A549 (cell line): Measurements from ENCODE around the gene YPEL1. TPM values are rescaled to one million over a fixed set of nuclear protein-coding genes. Genes with fewer than 3 reads are reported as not detected.

Experiments used
- ATAC-seq, 2 experiments: fragments of 200-7000 bp in 1 of 2; fragments of >200 bp in 1 of 2; cut with Nextera tagmentation in 1 of 2; cut with Tn5 transposase in 1 of 2; 3 replicates each; pipeline versions ENCODE4 v1.8.0 to v1.9.1; 2018 to 2020; ENCODE audit warnings: mild to moderate bottlenecking in 1 of 2, moderate library complexity in 1 of 2
- CTCF ChIA-PET: fragments of 300-600 bp; sonication (Branson Sonifier 250); formaldehyde crosslinking; extraction: SDS; loops from one replicate; lab custom pipeline; 2021; ENCODE audit warnings: antibody characterized with exemption, inconsistent platforms; lab: Yijun Ruan, JAX
- POLR2A ChIA-PET: fragments of 350-600 bp; formaldehyde crosslinking; extraction: SDS; loops from one replicate; lab custom pipeline; 2021; ENCODE audit warnings: antibody characterized with exemption, inconsistent platforms; lab: Yijun Ruan, JAX
- DNase-seq, 2 experiments: peaks; one replicate each; pipeline versions ENCODE4 v3.0.0 to v3.0.0-alpha.2; 2011 to 2016; ENCODE audit warnings: low read depth in 1 of 2, low spot score in 1 of 2
- FAIRE-seq: peaks from 2 replicates; lab custom pipeline; 2011; peaks lifted over from hg19 to GRCh38; lab: Jason Lieb, UNC
- H3K27ac ChIP-seq, 2 experiments: fragments of >200 bp; sonication (Bioruptor Twin); formaldehyde crosslinking; 3 replicates each; pipeline ENCODE4 v1.5.1; 2016 to 2017
- H3K4me1 ChIP-seq: fragments of >200 bp; sonication (Bioruptor Twin); formaldehyde crosslinking; 3 replicates; pipeline ENCODE4 v1.6.1; 2016
- H3K4me2 ChIP-seq: fragments of >200 bp; sonication (Bioruptor Twin); formaldehyde crosslinking; 3 replicates; pipeline ENCODE4 v1.6.1; 2016
- H3K4me3 ChIP-seq: fragments of >200 bp; sonication (Bioruptor Twin); formaldehyde crosslinking; 3 replicates; pipeline ENCODE4 v1.5.1; 2016
- H3K9me3 ChIP-seq: fragments of >200 bp; sonication (Bioruptor Twin); formaldehyde crosslinking; 3 replicates; pipeline ENCODE4 v1.6.1; 2016
- ATOH8 ChIP-seq: fragments of 250-450 bp; sonication (Bioruptor Pico); IDR thresholded peaks from 2 replicates; pipeline ENCODE4 v1.5.0; 2020; ENCODE audit warnings: low read depth, mild to moderate bottlenecking, moderate library complexity
- CBX8 ChIP-seq: fragments of 200-600 bp; sonication (generic); IDR thresholded peaks from 2 replicates; pipeline ENCODE4 v1.6.1; 2016
- CHD4 ChIP-seq: fragments of 200-600 bp; sonication (generic); IDR thresholded peaks from 2 replicates; pipeline ENCODE4 v1.6.1; 2016; ENCODE audit warnings: antibody characterized with exemption, mild to moderate bottlenecking, borderline replicate concordance
- EHF ChIP-seq: fragments of 250-450 bp; sonication (Bioruptor Pico); IDR thresholded peaks from 2 replicates; pipeline ENCODE4 v1.5.0; 2020; ENCODE audit warnings: mild to moderate bottlenecking
- FOSB ChIP-seq: fragments of 250-450 bp; sonication (Bioruptor Pico); IDR thresholded peaks from 2 replicates; pipeline ENCODE4 v1.5.0; 2020; ENCODE audit warnings: mild to moderate bottlenecking, moderate library complexity
- HDAC2 ChIP-seq: fragments of 200-600 bp; sonication (generic); IDR thresholded peaks from 2 replicates; pipeline ENCODE4 v1.6.1; 2016
- HEYL ChIP-seq: fragments of 250-450 bp; sonication (Bioruptor Pico); IDR thresholded peaks from 2 replicates; pipeline ENCODE4 v1.8.0; 2021; ENCODE audit warnings: mild to moderate bottlenecking, moderate library complexity
- HOXA7 ChIP-seq: fragments of 250-450 bp; sonication (Bioruptor Pico); IDR thresholded peaks from 2 replicates; pipeline ENCODE4 v1.5.0; 2020; ENCODE audit warnings: mild to moderate bottlenecking, moderate library complexity
- MAFK ChIP-seq: fragments of 450-650 bp; IDR thresholded peaks from 2 replicates; pipeline ENCODE4 v1.6.1; 2014; ENCODE audit not compliant: partially characterized antibody
- MAZ ChIP-seq: fragments of 150-350 bp; IDR thresholded peaks from 2 replicates; pipeline ENCODE4 v1.6.1; 2014; ENCODE audit warnings: antibody characterized with exemption, low read depth, low read length, borderline replicate concordance
- PBX3 ChIP-seq: IDR thresholded peaks from 2 replicates; pipeline ENCODE4 v1.6.1; 2012
- PHF8 ChIP-seq: fragments of 200-600 bp; sonication (generic); IDR thresholded peaks from 2 replicates; pipeline ENCODE4 v1.6.1; 2016; ENCODE audit warnings: low read depth, mild to moderate bottlenecking, antibody characterized with exemption, moderate library complexity, borderline replicate concordance
- POLR2A ChIP-seq: IDR thresholded peaks from 2 replicates; pipeline ENCODE4 v1.6.1; 2012; ENCODE audit warnings: mild to moderate bottlenecking, low read length
- REST ChIP-seq: fragments of 200-600 bp; sonication (generic); IDR thresholded peaks from 2 replicates; pipeline ENCODE4 v1.6.1; 2016; ENCODE audit warnings: antibody characterized with exemption, mild to moderate bottlenecking, moderate library complexity
- RFX5 ChIP-seq: fragments of 450-650 bp; IDR thresholded peaks from 2 replicates; pipeline ENCODE4 v1.7.1; 2014; ENCODE audit warnings: antibody characterized with exemption, mild to moderate bottlenecking, moderate library complexity
- RNF2 ChIP-seq: fragments of 200-600 bp; sonication (generic); IDR thresholded peaks from 2 replicates; pipeline ENCODE4 v1.6.1; 2016; ENCODE audit warnings: low read depth, mild to moderate bottlenecking, antibody characterized with exemption, moderate library complexity, borderline replicate concordance
- SREBF2 ChIP-seq: fragments of 450-650 bp; IDR thresholded peaks from 2 replicates; pipeline ENCODE4 v1.6.1; 2014; ENCODE audit warnings: mild to moderate bottlenecking, moderate library complexity
- TFCP2L1 ChIP-seq: fragments of 250-450 bp; sonication (Bioruptor Pico); IDR thresholded peaks from 2 replicates; pipeline ENCODE4 v1.5.0; 2021; ENCODE audit warnings: mild to moderate bottlenecking
- USF2 ChIP-seq: fragments of 450-650 bp; IDR thresholded peaks from 2 replicates; pipeline ENCODE4 v1.6.1; 2014; ENCODE audit warnings: antibody characterized with exemption
- ZSCAN20 ChIP-seq: fragments of 250-450 bp; sonication (Bioruptor Pico); IDR thresholded peaks from 2 replicates; pipeline ENCODE4 v1.8.0; 2022; ENCODE audit warnings: mild to moderate bottlenecking, moderate library complexity
- WGBS: methylation state at CpG from one replicate; pipeline ENCODE4 v1.1.6; 2017; ENCODE audit errors: missing lambda C conversion rate; 5-methylcytosine and 5-hydroxymethylcytosine counted together
- polyA plus RNA-seq, 4 experiments: library from polyadenylated mRNA; depleted of rRNA in 3 of 4; stranded (reverse); fragments of >200 nt; fragmentation: RNase III in 1 of 4; extraction: RNeasy Plus Mini Kit Qiagen cat#74134 plus additional on column Dnase treatment in 1 of 4; gene quantifications; 2 replicates in 3 of 4; 3 replicates in 1 of 4; pipeline ENCODE4 v1.2.3, GENCODE V29; 2011 to 2017

The YPEL1 gene
- polyA plus RNA-seq, 2 of the 4 experiments (the other 2 are of a cell fraction), result 0.22 to 0.59 TPM

- WGBS, result 93% methylated on average over 13 of the region's 20 CpGs
These were observed 53.0 kb downstream of the YPEL1 start for GRCh38 chr22:21682385-21683175.

GRCh38 chr22:21681566-21682370 lies 53.8 kb downstream of the YPEL1 start:
- Histone ChIP-seq H3K4me3 (no peak overlapping the region), H3K9me3 (no peaks in the 10 kb centered on the region), H3K4me1 (no peaks in the 10 kb centered on the region), H3K27ac (no peak overlapping the region), H3K4me2 (no peak overlapping the region)
- FAIRE-seq (no peak), ATAC-seq (no peak; a peak in 1 of 6 replicates), DNase-seq (no peak)
- CTCF ChIA-PET, result no interaction called here
- POLR2A ChIA-PET, result no interaction called here
- 80% methylated on average over 10 of the region's 24 CpGs for WGBS
- TF ChIP-seq SREBF2, result no peak

More at GRCh38 chr22:21682385-21683175, 53.0 kb downstream of the YPEL1 start:
- FAIRE-seq (no peak), ATAC-seq (no peak), DNase-seq (no peak)
- Histone ChIP-seq H3K4me2 (no peak overlapping the region), H3K4me1 (no peaks in the 10 kb centered on the region), H3K9me3 (no peaks in the 10 kb centered on the region), H3K4me3 (no peak overlapping the region), H3K27ac (no peak overlapping the region)
- ChIA-PET POLR2A (no interaction called here), CTCF (no interaction called here)
- TF ChIP-seq TFCP2L1 (CRISPR knock-in tag) (no peak), PHF8 (no peak), ZSCAN20 (CRISPR knock-in tag) (no peak), FOSB (CRISPR knock-in tag) (no peak), RNF2 (no peak), HDAC2 (no peak), PBX3 (no peak), HOXA7 (CRISPR knock-in tag) (no peak), HEYL (no peak), REST (no peak), MAFK (no peak), RFX5 (no peak), CHD4 (no peak)

GRCh38 chr22:21680830-21681565 lies 54.6 kb downstream of the YPEL1 start:
- no peak for FAIRE-seq
- 88% methylated on average over 21 of the region's 21 CpGs for WGBS
- Histone ChIP-seq H3K27ac (no peak overlapping the region), H3K4me3 (no peak overlapping the region), H3K4me1 (no peaks in the 10 kb centered on the region), H3K9me3 (no peaks in the 10 kb centered on the region), H3K4me2 (no peak overlapping the region)
- CTCF ChIA-PET, result no interaction called here
- POLR2A ChIA-PET, result no interaction called here
- ATAC-seq, result peak in 1 of 2 experiments; percentile 35; a peak in 1 of 6 replicates
- no peak for DNase-seq
- TF ChIP-seq POLR2A (no peak), MAZ (no peak), EHF (CRISPR knock-in tag) (no peak), CBX8 (no peak), USF2 (no peak), REST (no peak), ATOH8 (CRISPR knock-in tag) (no peak), MAFK (no peak)
